Measurements from ENCODE around the gene CD19.

The CD19 gene

GRCh38 chr16:28901862-28902261, 29.9 kb upstream of the CD19 start:
- TF ChIP-seq CTCF (IDR thresholded peaks at IDR 0.05; ENCODE audit: insufficient read depth, low read depth, low read length, missing control alignments), result no peak
- DNase-seq (ENCODE audit: low read depth), result no peak
- no peak overlapping the region for H3K4me3 ChIP-seq (ENCODE audit: low read length)

GRCh38 chr16:28902909-28903308, 28.9 kb upstream of the CD19 start:
- TF ChIP-seq CTCF (IDR thresholded peaks at IDR 0.05; ENCODE audit: insufficient read depth, low read depth, low read length, missing control alignments), result no peak
- no peak for DNase-seq (ENCODE audit: low read depth)
- H3K4me3 ChIP-seq (ENCODE audit: low read length), result no peak overlapping the region

GRCh38 chr16:28903344-28904042, 28.3 kb upstream of the CD19 start:
- DNase-seq (ENCODE audit: low read depth), result no peak
- TF ChIP-seq CTCF (IDR thresholded peaks at IDR 0.05; ENCODE audit: insufficient read depth, low read depth, low read length, missing control alignments), result no peak
- no peak overlapping the region for H3K4me3 ChIP-seq (ENCODE audit: low read length)

GRCh38 chr16:28904363-28904762, 27.4 kb upstream of the CD19 start:
- H3K4me3 ChIP-seq (ENCODE audit: low read length), result no peak overlapping the region
- no peak for DNase-seq (ENCODE audit: low read depth)
- no peak for TF ChIP-seq CTCF (IDR thresholded peaks at IDR 0.05; ENCODE audit: insufficient read depth, low read depth, low read length, missing control alignments)

- no peak overlapping the region for H3K4me3 ChIP-seq (ENCODE audit: low read length)
- TF ChIP-seq CTCF (IDR thresholded peaks at IDR 0.05; ENCODE audit: insufficient read depth, low read depth, low read length, missing control alignments), result no peak
- DNase-seq (ENCODE audit: low read depth), result no peak
Observed at GRCh38 chr16:28904828-28905227, 26.9 kb upstream of the CD19 start.

- no peak for DNase-seq (ENCODE audit: low read depth)
- no peak for TF ChIP-seq CTCF (IDR thresholded peaks at IDR 0.05; ENCODE audit: insufficient read depth, low read depth, low read length, missing control alignments)
- H3K4me3 ChIP-seq (ENCODE audit: low read length), result no peak overlapping the region
Observed at GRCh38 chr16:28905229-28905754, 26.5 kb upstream of the CD19 start.
